ENCODE results near the gene HID1.

The HID1 gene

DNA sequence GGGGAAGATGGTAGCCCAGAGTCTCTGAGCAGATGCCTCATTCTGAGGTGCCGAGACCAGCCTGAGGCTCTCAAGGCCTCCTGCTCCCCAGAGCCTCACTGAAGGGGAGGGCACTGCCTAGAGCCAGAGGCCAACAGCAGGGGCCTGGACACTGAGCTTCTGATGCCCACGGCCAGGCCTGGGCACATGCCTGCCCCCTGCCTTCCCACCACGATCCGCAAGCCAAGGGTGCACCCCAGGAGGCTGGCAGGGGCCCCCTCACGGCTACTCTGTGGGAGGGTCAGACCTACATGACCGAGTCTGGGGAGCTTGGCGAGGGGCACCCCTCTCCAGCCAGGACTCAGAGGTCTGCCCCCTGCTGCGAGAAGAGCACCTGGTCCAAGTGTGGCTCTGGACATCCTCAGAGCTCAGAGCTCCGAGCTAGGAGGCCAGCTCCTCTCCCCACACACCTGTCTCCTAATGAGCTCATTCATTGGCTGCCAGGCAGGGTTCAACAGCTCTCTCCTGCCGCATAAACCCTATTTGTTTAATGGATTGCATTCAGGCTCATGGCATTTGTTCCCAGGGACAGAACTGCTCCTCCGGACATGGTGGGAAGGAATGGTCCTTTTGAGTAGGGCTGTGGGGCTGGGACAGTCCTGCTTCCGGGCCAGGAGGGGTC, 23.0 kb downstream of the HID1 start:
- DNase-seq, result no peak

DNA sequence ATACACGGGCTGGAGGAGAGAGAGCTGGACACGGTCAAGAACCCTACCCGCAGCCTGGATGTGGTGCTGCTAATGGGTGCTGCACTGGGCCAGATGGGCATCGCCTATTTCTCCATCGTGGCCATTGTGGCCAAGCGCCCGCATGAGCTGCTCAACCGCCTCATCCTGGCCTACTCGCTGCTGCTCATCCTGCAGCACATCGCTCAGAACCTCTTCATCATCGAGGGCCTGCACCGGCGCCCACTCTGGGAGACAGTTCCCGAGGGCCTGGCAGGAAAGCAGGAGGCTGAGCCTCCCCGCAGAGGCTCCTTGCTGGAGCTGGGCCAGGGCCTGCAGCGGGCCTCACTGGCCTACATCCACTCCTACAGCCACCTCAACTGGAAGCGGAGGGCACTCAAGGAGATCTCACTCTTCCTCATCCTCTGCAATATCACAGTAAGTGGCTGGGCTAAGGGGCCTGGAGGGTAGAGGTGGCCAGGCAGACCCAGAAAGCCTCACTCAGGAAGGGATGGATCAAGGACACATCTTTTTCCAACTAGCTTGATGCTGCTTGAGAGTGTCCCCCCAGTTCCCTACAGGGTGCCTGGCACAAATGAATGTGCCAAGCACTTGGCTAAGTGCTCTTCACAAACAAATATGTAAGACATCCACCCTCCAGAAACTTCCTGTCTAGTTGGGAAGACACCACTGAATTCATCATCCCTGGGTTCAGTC, 25.4 kb downstream of the HID1 start:
- DNase-seq, result no peak

DNA sequence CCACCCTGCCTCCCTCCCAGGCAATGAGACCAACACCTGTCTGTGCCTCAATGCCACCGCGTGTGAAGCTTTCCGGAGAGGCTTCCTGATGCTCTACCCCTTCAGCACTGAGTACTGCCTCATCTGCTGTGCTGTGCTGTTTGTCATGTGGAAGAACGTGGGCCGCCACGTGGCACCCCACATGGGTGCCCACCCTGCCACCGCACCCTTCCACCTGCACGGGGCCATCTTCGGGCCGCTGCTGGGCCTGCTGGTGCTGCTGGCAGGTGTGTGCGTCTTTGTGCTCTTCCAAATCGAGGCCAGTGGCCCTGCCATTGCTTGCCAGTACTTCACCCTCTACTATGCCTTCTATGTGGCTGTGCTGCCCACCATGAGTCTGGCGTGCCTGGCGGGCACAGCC, 25.9 kb downstream of the HID1 start:
- no peak for DNase-seq

DNA sequence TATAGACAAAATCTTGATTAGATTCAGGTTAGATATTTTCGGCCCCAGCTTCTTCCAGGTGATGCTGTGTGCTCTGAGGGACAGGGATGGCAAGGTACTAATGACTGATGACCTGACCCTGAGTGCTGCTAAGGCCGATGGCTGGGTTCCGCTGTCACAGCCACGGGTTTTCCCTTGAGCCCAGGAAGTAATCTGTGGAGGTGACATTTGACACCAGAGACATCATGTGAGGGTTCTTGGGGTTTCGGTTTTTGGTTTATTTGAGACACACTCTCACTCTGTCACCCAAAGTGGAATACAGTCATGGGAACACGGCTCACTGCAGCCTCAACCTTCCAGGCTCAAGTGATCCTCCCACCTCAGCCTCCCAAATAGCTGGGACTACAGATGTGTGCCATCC, 27.0 kb downstream of the HID1 start:
- no peak for DNase-seq

DNA sequence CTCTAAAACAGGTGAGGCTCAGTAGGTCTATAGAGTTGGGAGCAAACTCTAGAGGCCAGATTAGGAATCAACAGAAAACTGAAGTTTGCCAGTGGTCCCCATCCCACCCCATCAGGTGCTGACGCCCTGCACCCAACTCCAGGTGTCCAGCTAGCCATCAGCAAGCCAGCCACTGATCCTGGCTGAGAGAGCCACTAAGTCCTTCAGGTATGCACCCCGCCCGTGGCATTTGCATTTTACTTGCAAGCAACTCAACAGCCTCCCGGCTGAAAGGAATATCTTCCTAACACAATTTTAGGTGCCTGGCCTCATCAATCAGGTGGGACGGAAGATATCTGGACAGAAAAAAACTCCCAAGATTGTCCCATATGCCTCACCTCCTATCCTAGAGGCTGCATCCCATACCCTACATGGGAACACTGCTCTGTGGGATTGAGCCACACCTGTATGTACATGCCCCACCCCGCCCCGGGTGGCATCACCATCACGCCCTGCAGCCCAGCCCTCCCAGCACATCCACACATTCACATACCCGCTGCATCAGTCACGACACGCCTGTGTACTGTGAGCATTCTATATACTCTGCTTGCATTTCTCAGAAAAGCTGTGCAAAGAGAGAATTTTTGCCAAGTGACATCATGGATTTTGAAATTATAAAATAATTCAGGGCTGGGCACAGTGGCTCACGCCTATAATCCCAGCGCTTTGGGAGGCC, 28.6 kb downstream of the HID1 start:
- no peak for DNase-seq

DNA sequence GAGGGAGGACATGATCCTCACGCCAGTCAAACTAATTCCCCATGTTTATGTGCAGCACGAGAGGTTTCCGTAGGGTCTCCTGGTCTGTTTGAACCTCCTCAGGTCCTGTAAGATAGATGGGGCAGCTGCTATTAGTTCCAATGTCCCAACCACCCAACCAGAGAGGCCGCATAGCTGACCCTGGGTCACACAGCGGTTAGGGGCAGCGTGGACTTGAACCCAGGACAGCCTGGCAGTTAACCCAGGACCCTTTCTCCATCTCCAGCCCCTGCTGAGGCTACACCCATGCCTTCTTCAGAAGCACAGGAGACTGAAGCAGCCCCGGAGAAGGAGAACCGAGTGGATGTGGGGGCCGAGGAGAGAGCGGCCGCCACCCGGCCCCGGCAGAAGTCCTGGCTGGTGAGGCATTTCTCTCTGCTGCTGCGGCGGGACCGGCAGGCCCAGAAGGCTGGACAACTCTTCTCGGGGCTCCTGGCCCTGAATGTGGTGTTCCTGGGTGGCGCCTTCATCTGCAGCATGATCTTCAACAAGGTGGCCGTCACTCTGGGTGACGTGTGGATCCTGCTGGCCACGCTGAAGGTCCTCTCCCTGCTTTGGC, 31.3 kb downstream of the HID1 start:
- DNase-seq, result no peak

DNA sequence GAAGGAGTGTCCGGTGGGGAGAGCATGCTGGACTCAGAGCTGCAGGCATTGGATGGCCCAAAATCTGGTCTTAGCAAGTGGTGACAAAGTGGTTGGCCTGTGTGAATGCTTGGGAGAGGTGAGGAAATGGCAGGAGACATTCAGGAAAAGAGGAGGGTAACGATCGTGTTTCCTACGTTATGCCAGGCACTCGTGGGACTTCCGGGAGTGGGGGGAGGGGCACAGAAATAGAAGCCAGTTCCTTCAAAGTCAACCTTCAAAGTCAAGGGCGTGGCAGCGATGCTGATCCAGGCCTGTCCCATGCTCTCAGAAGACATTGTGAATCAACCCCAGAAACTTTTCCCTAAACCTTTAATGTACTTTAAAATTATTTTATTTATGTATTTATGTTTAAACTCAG, 33.0 kb downstream of the HID1 start:
- DNase-seq, result no peak

DNA sequence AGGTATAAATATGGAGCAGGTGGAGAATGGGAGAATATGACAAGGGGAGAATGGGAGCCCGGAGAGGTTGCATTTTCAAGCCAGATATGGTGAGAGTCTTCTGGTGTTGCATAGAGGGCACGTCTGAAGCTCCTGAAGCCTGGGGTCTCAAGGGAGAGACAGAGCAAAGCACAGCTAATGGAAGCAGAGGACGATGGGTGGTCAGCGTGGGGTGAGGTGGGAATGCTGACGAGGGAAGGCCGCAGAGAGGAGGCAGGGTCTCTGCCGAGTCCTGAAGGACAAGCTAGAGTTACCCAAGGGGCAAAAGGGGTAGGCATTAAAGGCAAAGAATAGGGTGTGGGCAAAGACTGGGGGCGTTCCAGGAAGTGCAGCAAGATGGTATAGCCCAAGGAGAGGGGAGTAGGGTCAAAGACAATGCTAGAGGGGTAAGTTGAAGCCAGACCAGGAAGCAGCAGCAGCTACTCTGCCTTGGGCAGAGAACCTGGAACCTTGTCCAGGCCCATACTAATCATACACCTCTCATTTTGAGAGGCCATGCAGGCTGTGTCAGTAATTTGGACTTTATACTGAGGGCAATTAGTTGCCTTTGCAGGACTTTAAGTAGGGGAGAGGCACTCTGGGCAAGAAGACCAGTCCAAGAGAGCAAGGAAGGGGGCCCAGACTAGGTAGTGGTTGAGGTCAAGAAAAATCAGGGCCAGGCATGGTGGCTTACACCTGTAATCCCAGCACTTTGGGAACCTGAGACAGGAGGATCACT, 34.2 kb downstream of the HID1 start:
- DNase-seq, result no peak

DNA sequence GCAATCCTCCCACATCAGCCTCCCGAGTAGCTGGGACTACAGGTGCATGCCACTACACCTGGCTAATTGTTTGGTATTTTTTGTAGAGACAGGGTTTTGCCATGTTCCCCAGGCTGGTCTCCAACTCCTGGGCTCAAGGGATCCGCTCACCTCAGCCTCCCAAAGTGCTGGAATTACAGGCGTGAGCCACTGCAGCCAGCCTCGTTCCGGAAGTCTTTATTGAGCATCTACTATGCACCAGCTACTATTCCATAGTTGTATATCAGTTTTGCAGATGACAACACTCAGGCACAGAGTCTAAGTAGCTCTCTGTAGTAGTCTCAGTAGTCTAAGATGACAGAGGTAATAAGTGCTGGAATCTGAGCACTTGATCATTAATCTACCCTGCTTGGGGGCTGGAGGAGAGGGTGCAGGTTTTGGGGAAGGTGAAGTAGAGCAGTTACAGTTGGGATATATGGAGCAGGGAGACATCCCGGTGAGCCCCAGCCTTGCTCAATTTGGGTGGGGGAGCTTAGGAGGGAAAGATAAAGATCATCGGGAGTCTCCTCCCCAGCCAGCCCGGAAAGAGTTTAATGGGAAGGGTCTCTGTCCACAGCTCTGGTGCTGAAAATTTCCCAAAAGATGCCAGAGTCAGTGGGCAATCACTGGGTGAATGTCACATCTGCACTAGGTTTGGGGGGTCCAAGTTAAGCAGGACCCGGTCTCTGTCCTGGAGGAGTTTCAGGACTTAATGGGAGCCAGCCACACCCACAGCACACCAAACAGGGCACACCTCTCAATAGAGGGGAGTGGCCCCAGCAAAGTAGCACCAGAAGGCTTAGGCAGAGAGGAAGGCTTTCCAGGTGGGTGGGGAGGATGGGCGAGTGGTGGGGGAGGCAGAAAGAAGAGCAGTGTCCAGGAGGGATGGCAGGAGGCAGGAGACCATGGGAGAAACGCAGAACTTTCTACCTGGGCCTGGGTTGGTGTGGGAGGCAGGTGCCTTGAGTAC, 35.2 kb downstream of the HID1 start:
- no peak for DNase-seq

DNA sequence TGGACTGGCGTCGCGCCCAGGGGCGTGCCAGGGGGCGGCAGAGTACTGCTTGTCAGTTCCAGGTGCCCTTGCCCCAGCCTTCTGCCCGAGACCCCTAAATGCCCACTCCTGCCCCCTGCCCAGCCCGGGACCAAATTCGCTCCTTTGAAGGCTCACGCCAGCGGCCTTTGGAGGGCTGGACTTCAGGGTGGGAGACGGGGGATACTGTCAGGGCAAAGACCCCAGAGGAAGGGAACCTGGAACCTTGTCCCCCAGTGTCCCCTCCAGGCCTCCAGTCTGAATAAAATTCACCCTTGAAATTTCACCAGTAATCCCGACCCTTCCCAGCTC, 36.1 kb downstream of the HID1 start:
- no peak for DNase-seq

DNA sequence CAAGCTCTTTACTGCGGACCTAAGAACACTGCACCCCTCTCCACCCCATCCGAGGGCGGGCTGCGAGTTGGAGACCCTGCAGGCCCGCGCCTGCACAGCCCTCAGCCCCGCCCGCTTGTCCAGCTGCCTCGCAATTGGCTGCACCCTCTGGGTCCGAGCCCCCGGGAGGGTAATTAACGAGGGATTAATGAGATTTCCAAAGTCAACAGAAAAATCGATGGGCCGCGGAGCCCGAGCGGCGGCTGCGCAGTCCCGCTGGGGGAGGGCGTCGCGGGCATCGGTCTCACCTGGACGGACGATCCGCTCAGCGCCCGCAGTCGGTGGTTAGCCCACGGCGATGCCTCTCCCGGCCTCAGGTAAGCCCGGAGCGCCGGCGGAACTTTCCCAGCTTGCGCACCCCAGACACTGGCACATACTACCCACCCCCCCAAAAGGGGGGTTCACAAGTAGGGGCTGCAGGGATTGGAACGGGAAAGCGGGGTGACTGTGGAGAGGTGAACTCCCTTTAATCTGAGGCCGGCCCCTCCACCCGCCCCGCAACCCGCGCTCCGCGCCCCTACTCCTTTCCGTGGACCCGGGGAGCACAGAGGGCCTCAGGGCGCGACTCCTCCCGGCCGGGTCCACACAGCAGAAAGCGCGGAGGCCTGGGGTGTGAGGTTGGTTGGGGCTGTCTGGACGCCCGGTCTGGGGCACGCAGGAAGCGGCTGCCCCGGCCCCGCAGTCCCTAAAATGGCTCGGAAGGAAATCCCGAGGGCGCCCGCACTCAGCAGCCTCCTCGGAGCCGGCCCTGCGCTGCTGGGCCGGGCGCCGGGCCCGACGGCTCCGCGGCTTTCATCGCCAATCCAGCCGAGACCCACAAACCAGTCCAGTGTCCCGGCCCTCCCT, 36.7 kb downstream of the HID1 start, which contains the start of gene OTOP3:
Gene OTOP3 (plus strand): TSS at position 314 of the 885 bp plus-strand sequence. CDS start 24 bp downstream, at position 338.
- DNase-seq, result no peak

DNA sequence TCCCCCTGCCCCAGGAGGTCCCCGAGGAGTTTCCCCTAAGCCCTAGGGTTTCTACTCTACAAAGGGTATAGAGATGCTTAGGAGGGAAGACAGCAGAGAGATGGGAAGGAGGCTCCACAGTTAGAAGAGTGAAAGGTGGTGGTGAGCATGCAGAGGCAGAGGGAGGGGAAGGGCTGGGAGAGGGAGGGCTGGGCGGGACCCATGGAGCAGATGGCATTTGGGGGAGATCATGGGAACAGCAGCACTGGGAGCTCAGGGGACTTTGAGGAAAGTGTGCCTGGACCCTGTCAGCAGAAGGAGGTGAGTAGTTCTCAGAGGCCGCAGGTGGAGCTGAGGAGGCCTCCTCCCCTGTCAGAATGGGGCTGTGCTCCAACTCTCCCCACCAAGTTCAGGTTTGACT, 37.5 kb downstream of the HID1 start:
- no peak for DNase-seq

DNA sequence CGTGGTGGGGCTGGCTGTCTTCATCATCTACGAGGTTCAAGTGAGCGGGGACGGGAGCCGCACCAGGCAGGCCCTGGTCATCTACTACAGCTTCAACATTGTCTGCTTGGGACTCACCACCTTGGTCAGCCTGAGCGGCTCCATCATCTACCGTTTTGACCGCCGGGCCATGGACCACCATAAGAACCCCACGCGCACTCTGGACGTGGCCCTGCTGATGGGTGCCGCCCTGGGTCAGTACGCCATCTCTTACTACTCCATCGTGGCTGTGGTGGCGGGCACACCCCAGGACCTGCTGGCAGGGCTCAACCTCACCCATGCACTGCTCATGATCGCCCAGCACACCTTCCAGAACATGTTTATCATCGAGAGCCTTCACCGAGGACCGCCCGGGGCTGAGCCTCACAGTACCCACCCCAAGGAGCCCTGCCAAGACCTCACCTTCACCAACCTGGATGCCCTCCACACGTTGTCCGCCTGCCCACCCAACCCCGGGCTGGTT, 42.0 kb downstream of the HID1 start:
- no peak for DNase-seq

DNA sequence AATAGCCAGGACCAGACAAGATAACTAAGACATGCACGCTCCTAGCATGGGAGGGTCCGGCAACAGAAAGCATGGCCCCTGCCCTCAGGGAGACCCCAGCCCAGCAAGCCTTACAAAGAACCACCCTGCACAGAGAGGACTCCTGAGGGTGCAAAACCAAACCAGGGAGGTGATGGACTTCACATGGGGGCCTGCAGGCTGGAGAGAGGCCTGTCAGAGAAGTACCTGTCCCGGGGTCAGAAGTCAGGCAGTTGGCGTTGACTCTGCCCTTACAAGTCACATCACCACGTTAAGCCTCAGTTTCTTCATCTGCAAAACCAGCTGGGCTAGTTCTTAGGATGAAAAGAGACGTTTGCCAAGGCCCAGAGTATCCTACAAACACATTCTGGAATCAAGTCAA, 43.8 kb downstream of the HID1 start:
- no peak for DNase-seq

DNA sequence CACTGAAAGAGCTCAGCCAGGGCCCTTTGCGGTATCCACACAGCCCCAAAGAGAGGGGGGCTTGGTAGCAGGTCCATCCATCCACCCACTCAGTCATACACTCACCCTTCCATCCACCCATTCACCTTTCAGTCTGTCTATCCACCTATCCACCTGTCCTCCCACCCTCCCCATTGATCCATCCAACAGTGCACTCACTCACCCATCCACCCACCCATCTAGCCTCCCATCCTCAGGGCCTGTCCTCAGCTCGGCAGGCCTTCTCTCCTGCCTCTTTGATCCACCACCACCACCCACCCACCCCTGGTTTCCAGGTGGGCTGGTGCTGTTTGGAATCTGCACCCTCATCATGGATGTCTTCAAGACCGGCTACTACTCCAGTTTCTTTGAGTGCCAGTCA, 47.3 kb downstream of the HID1 start:
- DNase-seq, result no peak

DNA sequence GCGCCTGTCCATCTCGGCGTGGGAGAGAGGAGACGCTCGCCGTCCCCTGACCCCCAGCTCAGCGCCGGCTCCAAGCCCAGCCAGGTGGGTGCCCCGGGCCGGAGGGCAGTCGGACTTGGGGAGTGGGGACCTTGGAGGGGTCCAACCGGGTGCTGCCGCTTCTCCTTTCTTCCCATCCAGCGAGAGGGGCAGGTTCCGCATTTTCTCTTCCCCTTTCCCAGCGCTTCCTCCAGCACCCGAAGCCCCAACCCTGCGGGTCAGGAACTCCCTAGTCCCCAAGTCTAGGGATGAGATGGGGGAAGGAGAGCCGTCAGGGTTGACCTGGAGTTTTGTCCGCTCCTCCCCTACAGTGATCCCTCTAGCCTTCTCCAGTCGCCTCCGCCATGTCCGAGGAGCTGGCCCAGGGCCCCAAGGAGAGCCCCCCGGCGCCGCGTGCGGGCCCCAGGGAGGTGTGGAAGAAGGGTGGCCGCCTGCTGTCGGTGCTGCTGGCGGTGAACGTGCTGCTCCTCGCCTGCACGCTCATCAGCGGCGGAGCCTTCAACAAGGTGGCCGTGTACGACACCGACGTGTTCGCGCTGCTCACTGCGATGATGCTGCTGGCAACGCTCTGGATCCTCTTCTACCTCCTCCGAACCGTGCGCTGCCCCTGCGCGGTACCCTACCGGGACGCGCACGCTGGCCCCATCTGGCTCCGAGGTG, 48.2 kb downstream of the HID1 start, which contains the start of gene OTOP2:
Gene OTOP2 (plus strand): TSS at position 24 of the 699 bp plus-strand sequence. CDS start 360 bp downstream, at position 384.
- DNase-seq, result no peak

DNA sequence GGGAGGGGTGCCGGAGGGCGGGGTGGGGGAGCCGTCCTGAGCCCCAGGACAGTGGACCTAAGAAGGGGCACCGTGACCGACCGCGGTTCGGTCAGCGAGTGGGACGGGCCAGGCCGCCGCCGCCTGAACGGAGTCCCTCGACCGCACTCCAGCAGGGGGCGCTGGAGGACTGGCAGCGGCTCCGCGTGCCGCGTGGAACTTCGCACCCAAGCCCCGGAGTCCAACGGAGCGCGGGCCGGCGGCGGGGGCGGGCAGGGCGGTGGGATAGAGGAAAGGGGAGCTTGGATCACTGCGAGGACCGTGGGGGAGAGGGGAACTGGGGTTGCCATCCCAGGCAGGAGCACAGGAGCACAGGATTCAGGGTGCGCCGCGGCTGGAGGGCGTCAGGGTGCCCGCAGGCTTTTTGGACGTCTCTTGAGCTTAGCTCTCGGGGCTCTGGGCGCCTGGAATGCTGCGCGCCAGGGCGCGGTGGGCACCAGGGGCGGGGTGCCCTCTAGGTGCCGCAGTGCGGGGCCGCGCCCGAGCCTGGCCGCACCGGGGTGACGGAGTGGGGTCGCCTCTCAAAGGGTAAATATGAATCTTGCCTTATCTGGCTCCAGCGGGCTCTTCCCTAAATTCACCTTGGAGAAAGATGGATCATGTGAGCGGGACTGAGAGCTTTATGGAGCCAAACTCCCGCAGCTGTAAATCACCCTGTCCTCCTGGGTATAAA, 48.9 kb downstream of the HID1 start:
- DNase-seq, result peak; percentile 26

DNA sequence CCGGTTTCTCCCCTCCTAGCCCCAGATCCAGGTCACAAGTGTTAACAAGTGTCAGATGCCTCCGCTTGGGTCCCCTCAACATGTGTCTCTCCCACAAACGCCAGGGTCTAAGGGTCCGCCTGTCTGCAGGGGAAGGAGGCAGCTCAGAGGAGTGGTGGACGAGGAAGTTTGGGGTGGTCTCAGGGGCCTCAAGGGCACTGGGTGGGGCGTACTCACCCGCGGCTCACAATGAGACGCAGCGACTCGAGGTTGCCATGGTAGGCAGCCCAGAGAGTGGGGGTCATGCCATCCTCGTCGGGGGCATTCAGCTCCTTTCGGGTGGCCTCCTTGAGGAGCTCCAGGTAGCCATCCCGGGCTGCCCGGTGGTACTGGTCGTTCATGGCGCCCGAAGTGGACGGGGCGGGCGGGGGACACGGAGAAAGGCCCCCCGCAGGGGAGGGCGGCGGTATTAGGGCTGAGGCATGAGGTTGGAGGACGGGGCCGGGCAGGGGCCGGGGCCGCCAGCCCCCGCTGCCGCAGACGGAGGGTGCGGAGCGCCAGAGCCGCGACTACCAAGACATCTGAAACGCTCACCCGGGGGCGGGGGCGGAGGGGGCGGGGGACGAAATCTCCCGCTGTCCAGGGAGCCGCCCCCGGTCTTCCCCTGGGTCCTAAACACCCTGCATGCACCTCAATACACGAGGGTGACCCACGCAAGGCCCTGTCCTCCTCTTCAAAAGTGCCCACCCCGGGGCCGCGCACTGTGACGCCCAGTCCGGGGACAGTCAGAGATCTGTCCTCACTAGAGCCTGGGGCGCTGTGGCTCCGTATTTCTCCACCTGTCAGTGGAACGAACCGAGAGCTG, 49.6 kb downstream of the HID1 start, which contains the start of gene USH1G:
Gene USH1G (minus strand): TSS at position 562 of the 844 bp plus-strand sequence. CDS start 182 bp downstream, at position 380.
- DNase-seq, result no peak
